ENCODE measurements around the gene SENP7.

DNA sequence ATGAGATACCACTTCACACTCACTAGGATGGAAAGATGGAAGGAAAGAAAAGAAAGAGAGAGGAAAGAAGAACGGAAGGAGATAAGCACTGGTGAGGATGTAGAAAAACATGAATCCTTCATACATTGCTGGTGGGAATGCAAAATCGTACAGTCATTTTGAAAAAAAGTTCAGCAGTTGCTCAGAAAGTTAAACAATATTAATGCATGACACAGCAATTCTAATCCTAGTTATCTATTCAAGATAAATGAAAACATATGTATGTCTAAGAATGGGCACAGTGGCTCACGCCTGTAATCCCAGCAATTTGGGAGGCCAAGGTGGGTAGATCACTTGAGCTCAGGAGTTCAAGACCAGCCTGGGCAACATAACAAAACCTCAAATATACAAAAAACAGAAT, 59.1 kb downstream of the SENP7 start:
- TF ChIP-seq, protein P1, sequence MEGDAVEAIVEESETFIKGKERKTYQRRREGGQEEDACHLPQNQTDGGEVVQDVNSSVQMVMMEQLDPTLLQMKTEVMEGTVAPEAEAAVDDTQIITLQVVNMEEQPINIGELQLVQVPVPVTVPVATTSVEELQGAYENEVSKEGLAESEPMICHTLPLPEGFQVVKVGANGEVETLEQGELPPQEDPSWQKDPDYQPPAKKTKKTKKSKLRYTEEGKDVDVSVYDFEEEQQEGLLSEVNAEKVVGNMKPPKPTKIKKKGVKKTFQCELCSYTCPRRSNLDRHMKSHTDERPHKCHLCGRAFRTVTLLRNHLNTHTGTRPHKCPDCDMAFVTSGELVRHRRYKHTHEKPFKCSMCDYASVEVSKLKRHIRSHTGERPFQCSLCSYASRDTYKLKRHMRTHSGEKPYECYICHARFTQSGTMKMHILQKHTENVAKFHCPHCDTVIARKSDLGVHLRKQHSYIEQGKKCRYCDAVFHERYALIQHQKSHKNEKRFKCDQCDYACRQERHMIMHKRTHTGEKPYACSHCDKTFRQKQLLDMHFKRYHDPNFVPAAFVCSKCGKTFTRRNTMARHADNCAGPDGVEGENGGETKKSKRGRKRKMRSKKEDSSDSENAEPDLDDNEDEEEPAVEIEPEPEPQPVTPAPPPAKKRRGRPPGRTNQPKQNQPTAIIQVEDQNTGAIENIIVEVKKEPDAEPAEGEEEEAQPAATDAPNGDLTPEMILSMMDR (IDR thresholded peaks at IDR 0.05; ENCODE audit: low read depth, low read length, poor library complexity, severe bottlenecking): no peak
- no peak for TF ChIP-seq EZH2phosphoT487 (IDR thresholded peaks at IDR 0.05; ENCODE audit: borderline replicate concordance, low read length)
